Thoracic aorta (tissue), 2 donors: ENCODE results near the gene LTA4H. TPM values are rescaled to one million over a fixed set of nuclear protein-coding genes. Genes with fewer than 3 reads are reported as not detected.

ENCODE experiments used
- ATAC-seq: fragments of 150-250 bp; one replicate; pipeline ENCODE4 v1.8.0; 2017; ENCODE audit warnings: low read depth; ENCODE audit not compliant: insufficient number of reproducible peaks, low FRiP score
- DNase-seq: peaks from one replicate; pipeline ENCODE4 v3.0.0-alpha.2; 2020; ENCODE audit warnings: low spot score
- H3K27ac ChIP-seq, 2 donors: fragments of 200-600 bp; sonication (generic); 1 replicate in 1 of 2; 2 replicates in 1 of 2; pipeline ENCODE4 v1.5.1; 2016; ENCODE audit warnings: mild to moderate bottlenecking in 2 of 2, moderate library complexity in 2 of 2
- H3K27me3 ChIP-seq: fragments of 200-600 bp; sonication (generic); replicated peaks from 2 replicates; pipeline ENCODE4 v1.6.0; 2016; ENCODE audit warnings: mild to moderate bottlenecking; ENCODE audit not compliant: insufficient read depth
- H3K36me3 ChIP-seq: fragments of 200-600 bp; sonication (generic); one replicate; pipeline ENCODE4 v1.5.1; 2016
- H3K4me1 ChIP-seq, 2 donors: fragments of 200-600 bp; sonication (generic); 1 replicate in 1 of 2; 2 replicates in 1 of 2; pipeline versions ENCODE4 v1.5.1 to v1.6.0; 2016; ENCODE audit warnings: low read depth in 2 of 2, mild to moderate bottlenecking in 1 of 2; ENCODE audit not compliant: control insufficient read depth in 1 of 2
- H3K4me3 ChIP-seq: fragments of 200-600 bp; sonication (generic); 2 replicates; pipeline ENCODE4 v1.5.1; 2016; ENCODE audit warnings: mild to moderate bottlenecking
- H3K9me3 ChIP-seq: fragments of 200-600 bp; sonication (generic); 2 replicates; pipeline ENCODE4 v1.5.1; 2016
- CTCF ChIP-seq: fragments of 200-600 bp; sonication (generic); IDR thresholded peaks from one replicate; pipeline ENCODE4 v1.5.1; 2019; ENCODE audit warnings: antibody characterized with exemption
- total RNA-seq, 2 donors: library from RNA; depleted of rRNA; stranded (reverse); fragments of >200 nt; gene quantifications; one replicate each; pipeline versions ENCODE4 v1.1.0 to v1.2.3, GENCODE V29; 2016

Gene LTA4H
- total RNA-seq, 2 donors from 2014 or later: 39.9 to 68.5 TPM

DNA sequence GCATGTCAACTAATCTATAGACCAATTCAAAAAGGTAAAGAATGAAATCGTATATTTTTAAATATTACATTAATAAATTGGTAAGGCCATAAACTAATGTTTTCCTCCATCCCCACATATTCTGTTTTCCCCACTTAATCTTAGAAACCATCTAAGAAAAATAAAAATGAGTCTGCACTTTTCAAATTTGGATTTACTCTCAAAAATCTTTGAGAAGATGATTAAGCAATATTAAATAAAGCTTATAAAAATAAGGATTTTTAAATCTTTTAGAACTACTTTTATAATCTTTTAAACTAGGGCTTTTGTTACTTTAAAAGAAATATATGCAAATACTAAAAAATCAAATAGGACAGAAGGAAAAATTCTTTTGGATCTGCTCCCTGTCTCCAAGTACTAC is 28.7 kb downstream of the LTA4H start:
- Histone ChIP-seq H3K4me3 (no peak overlapping the region), H3K9me3 (no peaks in the 10 kb centered on the region), H3K27ac (no peak overlapping the region), H3K36me3 (peaks cover 56% of the 10 kb centered on the region), H3K27me3 (no peaks in the 10 kb centered on the region), H3K4me1 (no peaks in the 10 kb centered on the region)
- ATAC-seq: no peak
- no peak for TF ChIP-seq CTCF
- no peak for DNase-seq

DNA sequence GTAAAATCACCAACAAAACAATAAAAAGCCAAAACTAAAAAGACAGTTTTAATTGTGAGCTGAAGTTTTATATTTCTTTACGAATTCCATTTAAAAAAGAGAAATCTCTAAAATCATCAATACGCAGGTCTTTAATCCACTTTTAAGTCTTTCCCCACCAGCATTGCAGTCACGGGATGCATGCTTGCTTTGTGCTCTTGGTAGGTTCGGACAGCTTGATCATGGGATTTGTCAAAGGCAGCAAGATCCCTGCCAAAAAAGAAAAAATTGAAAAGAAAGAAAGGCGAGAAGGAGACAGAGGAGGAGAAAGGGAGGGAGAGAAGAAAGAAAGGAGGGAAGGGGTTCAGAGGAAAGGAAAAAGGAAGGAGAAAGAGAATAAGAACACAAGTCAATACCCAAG is 34.5 kb downstream of the LTA4H start:
- TF ChIP-seq CTCF: no peak
- Histone ChIP-seq H3K27me3 (no peaks in the 10 kb centered on the region), H3K27ac (no peak overlapping the region), H3K4me1 (peaks cover 0 to 13% of the 10 kb centered on the region in 2 donors), H3K9me3 (no peaks in the 10 kb centered on the region), H3K36me3 (peaks cover 26% of the 10 kb centered on the region), H3K4me3 (no peak overlapping the region)
- DNase-seq (no peak), ATAC-seq (no peak)

- Histone ChIP-seq H3K27me3 (no peaks in the 10 kb centered on the region), H3K4me1 (peaks cover 0 to 13% of the 10 kb centered on the region in 2 donors), H3K9me3 (no peaks in the 10 kb centered on the region), H3K4me3 (no peak overlapping the region), H3K27ac (no peak overlapping the region), H3K36me3 (peaks cover 13% of the 10 kb centered on the region)
- DNase-seq: no peak
- ATAC-seq: no peak
- TF ChIP-seq CTCF: no peak
Observed at GRCh38 chr12:95999484-95999883, 35.9 kb downstream of the LTA4H start.

- Histone ChIP-seq H3K9me3 (no peaks in the 10 kb centered on the region), H3K4me3 (no peak overlapping the region), H3K4me1 (peaks cover 0 to 13% of the 10 kb centered on the region in 2 donors), H3K27me3 (no peaks in the 10 kb centered on the region), H3K36me3 (peaks cover 9% of the 10 kb centered on the region), H3K27ac (peak overlapping the region in 1 of 2 donors; percentile 18)
- TF ChIP-seq CTCF: peak; percentile 56
- no peak for DNase-seq
- ATAC-seq: no peak
Observed at GRCh38 chr12:95998611-95999286, 36.6 kb downstream of the LTA4H start.

DNA sequence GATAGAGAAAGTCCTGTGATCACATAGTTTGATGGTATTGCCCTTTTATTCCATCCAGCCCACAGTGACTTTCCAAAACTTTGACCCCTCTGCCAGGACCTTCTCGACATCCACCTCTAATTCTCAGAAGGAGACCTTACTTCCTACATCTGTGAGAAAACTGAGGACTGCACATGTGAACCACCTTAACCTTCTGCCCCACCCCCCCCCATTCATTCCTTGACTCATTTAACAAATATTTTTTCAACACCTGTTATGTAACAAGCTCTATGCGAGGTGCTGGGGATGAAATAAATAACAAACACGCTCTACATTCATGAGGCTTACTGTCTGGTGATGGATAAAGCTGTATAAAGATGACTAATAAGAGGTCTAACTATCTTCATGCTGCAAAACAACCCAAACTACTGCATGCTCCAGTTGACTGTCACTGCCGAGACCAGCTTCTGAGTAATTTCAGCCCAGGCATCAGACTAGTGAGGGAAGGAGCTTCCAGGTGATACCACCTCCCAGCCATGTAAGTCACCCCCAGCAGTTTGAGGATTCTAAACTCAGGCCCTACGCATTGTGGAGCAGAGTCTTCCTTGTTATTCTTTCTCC is 37.4 kb downstream of the LTA4H start:
- H3K27me3 ChIP-seq: no peaks in the 10 kb centered on the region
- H3K4me1 ChIP-seq: peaks cover 0 to 13% of the 10 kb centered on the region in 2 donors
- no peak for TF ChIP-seq CTCF
- peaks cover 7% of the 10 kb centered on the region for H3K36me3 ChIP-seq
- DNase-seq (no peak), ATAC-seq (no peak)
- H3K27ac ChIP-seq: no peak overlapping the region
- H3K9me3 ChIP-seq: no peaks in the 10 kb centered on the region
- H3K4me3 ChIP-seq: no peak overlapping the region
